Measurements from ENCODE around the gene TARBP2.
"Not testable (repeated sequence)": the region's sequence is repeated elsewhere in the genome, so short reads cannot be mapped to it uniquely, and the experiment has no call there.

Gene TARBP2

DNA sequence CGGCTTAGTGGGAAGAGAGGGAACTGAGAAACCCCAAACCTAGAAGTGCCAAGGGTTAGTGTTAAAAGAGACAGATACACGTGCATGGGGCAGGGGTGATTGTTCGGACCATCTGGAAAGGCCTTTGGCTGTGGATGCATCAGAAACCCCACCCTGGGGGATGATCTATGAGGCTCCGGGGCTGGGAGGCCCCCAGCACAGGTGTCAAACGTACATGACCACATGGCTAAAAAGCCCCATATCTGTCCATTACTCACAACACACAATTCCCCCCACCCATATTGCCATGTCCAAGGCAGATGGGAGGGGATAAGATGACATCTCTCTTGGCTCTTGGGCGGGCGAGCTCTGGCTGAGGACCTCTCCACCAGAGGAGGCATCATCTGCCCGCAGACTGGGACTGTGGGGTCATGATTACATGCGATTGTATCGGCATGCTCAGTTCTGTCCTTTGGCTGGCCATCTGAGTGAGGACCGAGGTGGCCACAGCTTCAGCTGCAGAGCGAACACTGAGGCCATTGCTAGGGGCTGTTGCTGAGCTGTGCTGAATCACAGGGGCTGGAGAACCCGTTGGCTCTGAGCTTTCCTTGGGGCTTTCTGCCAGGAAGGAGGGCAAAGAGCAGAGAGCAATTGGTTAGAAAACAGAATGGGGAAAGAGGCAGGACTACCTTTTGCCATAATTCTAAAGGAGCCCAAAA is 15.8 kb downstream of the TARBP2 start:
- DNase-seq, result no peak

- no peak for DNase-seq
These were observed 17.3 kb downstream of the TARBP2 start for GRCh38 chr12:53518381-53518780.

GRCh38 chr12:53523131-53523530 is 22.0 kb downstream of the TARBP2 start:
- no peak for DNase-seq

GRCh38 chr12:53524476-53524875 is 23.4 kb downstream of the TARBP2 start:
- DNase-seq, result no peak

DNA sequence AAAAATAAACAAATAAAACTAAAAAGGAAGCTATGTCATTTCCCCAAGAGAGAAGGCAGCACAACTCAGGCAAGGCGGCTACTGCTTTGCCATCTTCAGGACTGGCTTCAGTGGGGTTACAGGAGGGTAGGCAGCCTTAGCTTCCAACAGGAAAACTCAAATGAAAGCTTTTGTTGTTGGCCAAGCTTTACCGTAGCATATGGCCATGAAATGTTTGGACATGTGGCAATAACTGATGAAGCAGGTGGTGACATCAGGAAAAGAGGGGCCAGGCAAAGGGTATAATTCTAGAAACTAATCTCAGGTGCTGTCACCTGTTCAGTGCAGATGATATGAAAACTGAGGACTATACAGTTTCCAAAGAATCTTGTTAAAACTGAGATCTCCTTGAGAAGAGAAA is 29.0 kb downstream of the TARBP2 start:
- no peak for DNase-seq

DNA sequence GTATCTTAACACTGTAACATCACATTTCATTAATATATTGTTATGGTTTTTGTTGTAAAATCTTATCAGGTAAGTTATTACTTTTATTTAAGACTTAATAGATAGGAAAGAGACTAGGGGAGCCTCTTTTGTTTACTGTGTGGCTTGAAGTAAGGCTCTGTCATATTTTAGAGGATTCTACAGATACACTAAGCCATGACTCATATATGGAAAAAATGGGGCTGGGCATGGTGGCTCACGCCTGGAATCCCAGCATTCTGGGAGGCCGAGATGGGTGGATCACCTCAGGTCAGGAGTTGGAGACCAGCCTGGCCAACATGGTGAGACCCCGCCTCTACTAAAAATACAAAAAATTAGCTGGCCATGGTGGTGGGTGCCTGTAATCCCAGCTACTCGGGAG is 29.8 kb downstream of the TARBP2 start:
- no peak for DNase-seq

- DNase-seq, result no peak
These were observed 30.9 kb downstream of the TARBP2 start for GRCh38 chr12:53532021-53532420.

GRCh38 chr12:53532524-53533445 is 31.7 kb downstream of the TARBP2 start:
- DNase-seq, result no peak

- DNase-seq, result no peak
These were observed 32.4 kb downstream of the TARBP2 start for GRCh38 chr12:53533471-53533870.

DNA sequence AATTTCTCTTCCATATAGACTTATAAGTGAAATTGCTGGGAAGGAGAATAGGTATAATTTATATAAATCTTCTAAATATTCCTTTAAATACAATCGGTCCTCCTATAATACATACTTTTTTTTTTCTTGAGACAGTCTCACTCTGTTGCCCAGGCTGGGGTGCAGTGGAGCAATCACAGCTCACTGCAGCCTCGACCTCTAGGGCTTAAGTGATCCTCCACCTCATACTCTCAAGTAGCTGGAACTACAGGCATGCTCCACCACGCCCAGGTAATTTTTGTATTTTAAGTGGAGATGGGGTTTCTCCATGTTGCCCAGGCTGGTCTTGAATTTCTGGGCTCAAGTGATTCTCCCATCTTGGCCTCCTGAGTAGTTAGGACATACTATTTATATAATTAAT is 35.9 kb downstream of the TARBP2 start:
- DNase-seq, result no peak

DNA sequence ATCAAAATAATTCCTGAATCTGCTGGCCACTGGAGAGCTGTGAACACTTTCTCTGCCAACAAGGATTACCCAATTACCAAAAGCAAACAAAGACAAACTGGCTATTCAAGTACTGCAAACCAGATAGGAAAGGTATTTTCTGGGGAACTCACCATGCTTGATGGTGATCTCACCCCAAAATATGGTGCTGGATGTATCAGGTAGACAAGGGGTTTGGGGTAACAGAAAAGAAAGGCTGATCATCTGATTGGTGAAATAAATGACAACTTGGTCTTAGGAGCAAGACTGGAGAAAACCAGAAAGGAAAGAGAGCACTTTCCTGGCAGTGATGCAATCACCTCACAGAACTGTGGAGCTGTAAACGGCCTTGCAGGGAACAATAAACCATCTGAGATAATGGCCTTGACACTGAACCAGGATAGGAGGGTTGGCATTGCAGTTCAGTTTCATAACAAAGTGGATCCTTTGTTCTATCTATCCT is 37.2 kb downstream of the TARBP2 start:
- peak; percentile 60 for DNase-seq

DNA sequence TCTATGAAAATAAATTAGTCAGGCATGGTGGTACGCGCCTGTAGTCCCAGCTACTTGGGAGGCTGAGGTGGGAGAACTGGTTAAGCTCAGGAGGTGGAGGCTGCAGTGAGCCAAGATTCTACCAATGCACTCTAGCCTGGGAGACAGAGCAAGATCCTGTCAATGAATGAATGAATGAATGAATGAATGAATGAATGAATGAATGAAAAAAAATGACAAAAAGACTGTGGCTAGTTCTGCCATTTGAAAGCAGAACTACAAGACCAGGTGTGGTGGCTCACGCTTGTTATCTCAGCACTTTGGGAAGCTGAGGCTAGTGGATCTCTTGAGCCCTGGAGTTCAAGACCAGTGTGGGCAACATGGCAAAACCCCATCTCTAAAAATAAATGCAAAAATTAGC is 38.4 kb downstream of the TARBP2 start:
- DNase-seq, result no peak

DNA sequence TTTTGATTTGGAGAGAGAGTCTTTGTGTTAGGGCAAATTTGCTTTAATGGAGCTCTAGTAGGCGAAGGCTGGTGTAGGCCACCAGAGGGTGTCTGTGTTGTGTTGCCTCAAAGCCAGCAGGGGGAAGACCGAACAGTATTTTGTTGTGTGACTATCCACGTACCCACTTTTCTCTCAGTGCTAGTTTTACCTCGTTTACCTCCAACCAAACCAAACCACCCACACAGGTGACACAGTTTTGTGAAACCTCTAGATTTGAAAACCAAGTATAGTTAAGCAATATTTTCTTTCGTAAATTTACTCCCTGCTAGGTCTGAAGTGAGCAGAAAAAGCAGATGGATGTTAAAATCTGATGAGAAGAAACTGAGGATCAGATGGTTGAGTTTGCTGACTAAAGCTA is 42.5 kb downstream of the TARBP2 start:
- DNase-seq, result peak; percentile 49

DNA sequence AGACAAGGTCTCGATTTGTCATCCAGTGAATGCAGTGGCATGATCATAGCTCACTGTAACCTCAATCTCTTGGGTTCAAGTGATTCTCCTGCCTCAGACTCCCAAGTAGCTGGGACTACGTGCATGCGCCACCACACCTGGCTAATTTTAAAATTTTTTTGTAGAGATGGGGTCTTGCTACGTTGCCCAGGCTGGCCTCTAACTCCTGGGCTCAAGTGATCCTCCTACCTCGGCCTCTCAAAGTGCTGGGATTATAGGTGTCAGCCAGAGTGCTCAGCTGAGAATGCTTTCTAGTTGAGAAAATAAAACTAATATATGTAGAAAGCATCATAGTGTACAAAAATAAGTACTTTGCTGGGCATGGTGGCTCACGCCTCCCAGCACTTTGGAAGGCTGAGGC is 47.3 kb downstream of the TARBP2 start:
- not testable (repeated sequence) for DNase-seq

DNA sequence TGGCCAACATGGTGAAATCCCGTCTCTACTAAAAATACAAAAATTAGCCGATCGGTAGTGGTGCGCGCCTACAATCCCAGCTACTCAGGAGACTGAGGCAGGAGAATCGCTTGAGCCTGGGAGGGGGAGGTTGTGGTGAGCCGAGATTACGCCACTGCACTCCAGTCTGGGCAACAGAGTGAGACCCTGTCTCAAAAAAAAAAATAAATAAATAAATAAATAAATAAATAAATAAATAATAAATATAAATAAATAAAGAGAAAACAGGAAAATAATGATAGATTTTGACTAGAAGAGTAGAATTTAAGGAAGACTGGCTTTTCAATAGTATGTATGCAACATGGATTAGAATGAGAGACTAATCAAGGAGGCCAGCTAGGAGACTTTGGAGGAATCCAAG is 49.0 kb downstream of the TARBP2 start:
- DNase-seq, result not testable (repeated sequence)

- DNase-seq, result no peak
These were observed 49.5 kb downstream of the TARBP2 start for GRCh38 chr12:53550595-53550994.

- no peak for DNase-seq
These were observed 50.8 kb downstream of the TARBP2 start for GRCh38 chr12:53551889-53552291.

- DNase-seq, result no peak
These were observed 51.6 kb downstream of the TARBP2 start for GRCh38 chr12:53552361-53553327.

All from NCI-H2107 (cell line).